NCI-H524 (cell line): Measurements from ENCODE around the gene FGF11.
"Not testable (repeated sequence)": the region's sequence is repeated elsewhere in the genome, so short reads cannot be mapped to it uniquely, and the experiment has no call there.

ENCODE experiments used
- DNase-seq, 2 experiments: peaks; one replicate each; lab custom pipeline; 2025; lab: John Stamatoyannopoulos, UW

Gene FGF11

GRCh38 chr17:7479213-7480088, 40.1 kb downstream of the FGF11 start, which contains the start of gene ZBTB4:
TSS of gene ZBTB4 (minus strand) at chr17:7479631. CDS start at chr17:7466801, 12,830 bp downstream.
- DNase-seq, result no peak

GRCh38 chr17:7480089-7480384, 40.7 kb downstream of the FGF11 start:
- no peak for DNase-seq

- DNase-seq, result not testable (repeated sequence)
These were observed 42.0 kb downstream of the FGF11 start, which contains the start of gene SLC35G6 for GRCh38 chr17:7481275-7481674. TSS of gene SLC35G6 (plus strand) at chr17:7481446. CDS start at chr17:7481517, 71 bp downstream.

GRCh38 chr17:7481842-7482741, 42.8 kb downstream of the FGF11 start:
- not testable (repeated sequence) for DNase-seq

DNA sequence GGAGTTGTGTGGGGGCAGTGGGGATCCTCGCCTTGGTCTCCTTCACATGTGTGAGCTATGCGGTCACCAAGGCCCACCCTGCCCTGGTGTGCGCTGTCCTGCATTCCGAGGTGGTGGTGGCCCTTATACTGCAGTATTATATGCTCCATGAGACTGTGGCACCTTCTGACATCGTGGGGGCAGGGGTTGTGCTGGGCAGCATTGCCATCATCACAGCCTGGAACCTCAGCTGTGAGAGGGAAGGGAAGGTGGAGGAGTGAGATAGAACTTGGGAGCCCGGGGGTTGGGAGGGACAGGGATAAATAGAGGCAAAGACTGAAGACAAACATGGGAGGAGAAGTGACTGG, 43.4 kb downstream of the FGF11 start:
- DNase-seq, result not testable (repeated sequence)

DNA sequence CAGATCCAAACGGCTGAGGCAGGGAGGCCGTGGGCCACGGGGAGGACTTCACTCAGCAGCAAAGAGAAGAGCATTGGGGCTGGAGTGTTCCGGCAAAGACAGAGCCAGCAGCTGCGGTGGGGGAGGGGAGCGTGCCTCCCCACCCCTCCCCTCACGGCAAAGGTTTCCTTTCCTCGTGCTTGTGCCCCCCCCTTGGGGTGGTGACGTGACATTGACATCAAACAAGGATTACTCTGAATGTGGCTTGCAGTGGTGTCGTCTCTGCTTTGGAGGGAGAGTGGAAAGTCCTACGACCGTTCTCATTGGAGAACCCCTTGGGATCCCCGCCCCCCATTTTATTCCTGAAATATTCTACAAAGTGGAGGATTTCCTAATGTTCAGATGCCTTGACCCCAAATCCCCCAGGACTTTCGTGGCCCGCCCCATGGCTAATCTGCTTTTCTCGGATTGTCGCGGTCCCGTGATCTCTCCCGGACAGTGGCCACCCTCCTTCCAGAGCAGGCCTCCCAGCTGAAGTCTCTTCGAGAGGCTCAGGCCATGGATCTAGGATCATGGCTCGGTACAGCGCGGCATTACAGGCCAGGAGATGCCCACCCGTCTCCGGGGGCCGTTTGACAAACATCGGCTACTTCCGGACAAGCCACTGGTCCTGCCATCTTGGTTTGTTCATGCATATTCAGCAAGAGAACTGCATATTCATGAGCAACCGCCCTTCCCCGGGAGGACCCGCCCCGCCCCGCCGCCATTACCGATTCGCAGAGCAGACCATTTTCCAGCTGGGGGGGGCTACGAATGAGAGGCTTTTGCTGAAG, 44.1 kb downstream of the FGF11 start:
- DNase-seq, result peak; percentile 62 to 80

DNA sequence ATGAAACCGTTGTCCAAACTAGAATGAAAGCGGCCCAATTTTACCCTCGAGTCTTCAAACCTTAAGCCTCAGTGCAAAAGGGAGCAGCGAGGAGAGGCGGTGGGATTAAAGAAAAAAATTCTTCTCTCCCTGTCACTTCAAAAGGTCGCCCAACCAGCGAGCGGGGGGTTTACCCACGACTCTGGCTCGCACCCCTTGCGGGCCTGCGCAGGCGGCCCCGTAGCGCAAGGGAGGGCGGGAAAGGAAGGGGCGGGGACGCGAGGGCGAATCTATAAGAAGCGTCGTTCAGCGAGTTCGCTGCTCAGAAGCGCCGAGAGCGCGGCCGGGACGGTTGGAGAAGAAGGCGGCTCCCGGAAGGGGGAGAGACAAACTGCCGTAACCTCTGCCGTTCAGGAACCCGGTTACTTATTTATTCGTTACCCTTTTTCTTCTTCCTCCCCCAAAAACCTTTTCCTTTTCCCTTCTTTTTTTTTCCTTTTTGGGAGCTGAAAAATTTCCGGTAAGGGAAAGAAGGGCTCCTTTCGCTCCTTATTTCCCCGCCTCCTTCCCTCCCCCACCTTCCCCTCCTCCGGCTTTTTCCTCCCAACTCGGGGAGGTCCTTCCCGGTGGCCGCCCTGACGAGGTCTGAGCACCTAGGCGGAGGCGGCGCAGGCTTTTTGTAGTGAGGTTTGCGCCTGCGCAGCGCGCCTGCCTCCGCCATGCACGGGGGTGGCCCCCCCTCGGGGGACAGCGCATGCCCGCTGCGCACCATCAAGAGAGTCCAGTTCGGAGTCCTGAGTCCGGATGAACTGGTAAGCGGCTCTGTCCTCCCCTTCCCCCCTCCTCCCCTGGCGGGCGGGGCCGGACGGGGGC, 45.0 kb downstream of the FGF11 start, which contains the start of gene POLR2A:
POLR2A (plus strand) TSS at position 300 of the 852 bp plus-strand sequence.
- DNase-seq, result peak; percentile 75 to 86

DNA sequence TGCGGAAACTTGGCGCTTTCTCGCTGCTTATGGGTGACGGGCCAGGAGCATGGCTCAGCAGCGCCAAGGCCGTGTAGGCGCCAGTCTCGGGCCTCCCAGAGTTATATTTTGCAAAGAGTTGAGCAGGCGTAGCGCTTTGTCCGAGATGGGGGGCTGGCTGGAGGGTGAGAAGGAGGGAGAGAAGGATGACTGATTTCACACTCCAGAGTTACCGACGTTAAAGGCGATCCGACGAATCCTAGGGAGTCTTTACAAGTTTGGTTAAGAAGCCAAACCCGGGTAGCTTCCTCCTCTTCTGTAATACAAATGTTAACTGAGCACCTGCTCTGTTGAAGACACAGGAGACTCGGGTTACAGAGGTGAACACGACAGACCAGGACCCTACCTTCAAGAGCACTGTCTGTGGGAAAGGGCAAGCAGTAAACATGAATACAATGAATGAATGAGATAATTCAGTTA, 45.6 kb downstream of the FGF11 start:
- no peak for DNase-seq

- no peak for DNase-seq
These were observed 46.9 kb downstream of the FGF11 start for GRCh38 chr17:7486181-7486580.

GRCh38 chr17:7490144-7490543, 50.8 kb downstream of the FGF11 start:
- DNase-seq, result no peak

DNA sequence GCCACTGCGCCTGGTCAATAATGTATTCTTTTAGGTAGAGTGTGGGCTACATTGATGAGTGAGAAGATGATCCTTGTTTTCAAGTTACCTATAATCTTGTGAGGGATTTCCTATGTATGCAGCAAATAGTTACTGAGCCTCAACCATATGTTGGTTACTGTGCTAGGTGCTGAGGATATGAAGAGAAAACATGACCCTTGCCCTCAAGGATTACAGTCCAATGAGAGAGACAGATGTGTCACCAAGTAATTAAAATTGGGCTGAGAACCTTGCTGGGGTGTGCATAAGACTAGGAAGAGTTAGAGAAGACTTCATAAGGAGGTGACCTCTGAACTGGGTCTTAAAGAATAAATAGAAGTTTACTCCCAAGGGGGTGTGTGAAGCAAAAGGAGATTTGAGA, 52.3 kb downstream of the FGF11 start:
- peak in 1 of 2 experiments; percentile 19 for DNase-seq

- no peak for DNase-seq
These were observed 54.6 kb downstream of the FGF11 start for GRCh38 chr17:7493941-7494340.
